Ovary (tissue), 9 donors: ENCODE results near the gene MYOM1. TPM values are rescaled to one million over a fixed set of nuclear protein-coding genes. Genes with fewer than 3 reads are reported as not detected.

ENCODE experiments used
- DNase-seq, 5 donors: peaks; one replicate each; pipeline ENCODE4 v3.0.0-alpha.2; 2019 to 2020
- H3K27ac ChIP-seq, 2 donors: fragments of 200-600 bp; one replicate each; pipeline versions ENCODE4 v1.5.1 to v1.8.0; 2019 to 2022
- H3K27me3 ChIP-seq: fragments of 200-600 bp; one replicate; pipeline ENCODE4 v1.8.0; 2022
- H3K36me3 ChIP-seq: fragments of 200-600 bp; sonication (generic); one replicate; pipeline ENCODE4 v1.5.1; 2019
- H3K4me1 ChIP-seq: one replicate; pipeline ENCODE4 v1.8.1; 2013; ENCODE audit warnings: mild to moderate bottlenecking, moderate library complexity; ENCODE audit not compliant: insufficient read depth
- H3K4me3 ChIP-seq: fragments of 200-600 bp; sonication (generic); one replicate; pipeline ENCODE4 v1.5.1; 2017
- H3K9me3 ChIP-seq, 2 donors: fragments of 200-600 bp in 1 of 2; sonication (generic) in 1 of 2; one replicate each; pipeline versions ENCODE4 v1.5.1 to v1.8.1; 2013 to 2019; ENCODE audit warnings: mild to moderate bottlenecking in 1 of 2, moderate library complexity in 1 of 2
- EP300 ChIP-seq: sonication (generic); formaldehyde crosslinking; IDR thresholded peaks from one replicate; pipeline ENCODE4 v1.6.1; 2017; ENCODE audit warnings: antibody characterized with exemption
- POLR2A ChIP-seq: fragments of 450-650 bp; IDR thresholded peaks from one replicate; pipeline ENCODE4 v1.6.1; 2017; ENCODE audit warnings: antibody characterized with exemption, mild to moderate bottlenecking, moderate library complexity
- WGBS, 3 donors: extraction: QIAGEN DNeasy Blood & Tissue Kit in 1 of 3; methylation state at CpG; one replicate each; pipeline versions ENCODE4 v1.1.5 to v1.1.7; 2013 to 2017; 5-methylcytosine and 5-hydroxymethylcytosine counted together
- intact Hi-C, 4 donors: fragments of 100-400 bp; cut with DNase I; formaldehyde crosslinking; loops; one replicate each; pipeline versions ENCODE4 v1.11.0 to v1.15.1; 2022 to 2023
- polyA plus RNA-seq, 2 donors: library from polyadenylated mRNA; stranded (reverse); fragments of 200-250 nt in 1 of 2; fragments of 350-450 nt in 1 of 2; fragmentation: Illumina TruSeq in 1 of 2; extraction: RNeasy Lipid Tissue Mini Kit (QIAGEN cat#74804) in 1 of 2; gene quantifications; one replicate each; pipeline ENCODE4 v1.2.3, GENCODE V29; 2013 to 2014
- total RNA-seq, 7 donors: library from RNA; depleted of rRNA in 2 of 7; stranded (reverse); fragments of >200 nt in 2 of 7; fragmentation: NEBNext Ultra II Directional in 3 of 7; extraction: Animal tissue kit (Norgen Biotek cat#: 25700) in 3 of 7; gene quantifications; one replicate each; pipeline versions ENCODE4 v1.1.0 to v1.2.4, GENCODE V29; 2016 to 2023
- TF ChIP-seq, protein P1 (sequence below), 3 donors: fragments of 450-650 bp in 2 of 3; fragments of 200-600 bp in 1 of 3; IDR thresholded peaks; one replicate each; pipeline versions ENCODE4 v1.5.1 to v1.8.0; 2016 to 2022; ENCODE audit warnings: antibody characterized with exemption in 3 of 3, mild to moderate bottlenecking in 1 of 3
- donor health status: DM: no; HTN: no; CAD: no; lungs with moderate emphysema.
- donor health status: DM: no; HTN: no; CAD: no.
- donor health status: Bipolar disorder and iron deficiency.
- donor health status: DM: yes; HTN: yes; CAD: no.
- donor health status: DM: no; HTN: no; CAD: no.
- donor health status: DM: yes; HTN: yes; CAD: no.

MYOM1 gene
- total and polyA plus RNA-seq, 9 donors = 0.69 to 21.0 (median 3.6) TPM

- Histone ChIP-seq H3K9me3 (no peaks in the 10 kb centered on the region), H3K4me1 (no peaks in the 10 kb centered on the region), H3K4me3 (no peak overlapping the region), H3K27ac (peak overlapping the region in 1 of 2 donors; percentile 6), H3K27me3 (no peaks in the 10 kb centered on the region), H3K36me3 (no peaks in the 10 kb centered on the region)
- TF ChIP-seq, protein P1, sequence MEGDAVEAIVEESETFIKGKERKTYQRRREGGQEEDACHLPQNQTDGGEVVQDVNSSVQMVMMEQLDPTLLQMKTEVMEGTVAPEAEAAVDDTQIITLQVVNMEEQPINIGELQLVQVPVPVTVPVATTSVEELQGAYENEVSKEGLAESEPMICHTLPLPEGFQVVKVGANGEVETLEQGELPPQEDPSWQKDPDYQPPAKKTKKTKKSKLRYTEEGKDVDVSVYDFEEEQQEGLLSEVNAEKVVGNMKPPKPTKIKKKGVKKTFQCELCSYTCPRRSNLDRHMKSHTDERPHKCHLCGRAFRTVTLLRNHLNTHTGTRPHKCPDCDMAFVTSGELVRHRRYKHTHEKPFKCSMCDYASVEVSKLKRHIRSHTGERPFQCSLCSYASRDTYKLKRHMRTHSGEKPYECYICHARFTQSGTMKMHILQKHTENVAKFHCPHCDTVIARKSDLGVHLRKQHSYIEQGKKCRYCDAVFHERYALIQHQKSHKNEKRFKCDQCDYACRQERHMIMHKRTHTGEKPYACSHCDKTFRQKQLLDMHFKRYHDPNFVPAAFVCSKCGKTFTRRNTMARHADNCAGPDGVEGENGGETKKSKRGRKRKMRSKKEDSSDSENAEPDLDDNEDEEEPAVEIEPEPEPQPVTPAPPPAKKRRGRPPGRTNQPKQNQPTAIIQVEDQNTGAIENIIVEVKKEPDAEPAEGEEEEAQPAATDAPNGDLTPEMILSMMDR (IDR thresholded peaks at IDR 0.05) = no peak
- TF ChIP-seq POLR2A (no peak), EP300 (no peak)
- no peak for DNase-seq
- 69 to 74% (median 69%) methylated on average over 15 of the region's 15 CpGs for WGBS, 3 donors
- intact Hi-C loops = loop anchor here in 3 of 4 donors (5.0 to 10.0 kb wide), 2 partner anchors 129 to 136 kb away; no protein-coding TSS in a partner anchor
Measured at GRCh38 chr18:3060667-3061580, 158.8 kb downstream of the MYOM1 start.

DNA sequence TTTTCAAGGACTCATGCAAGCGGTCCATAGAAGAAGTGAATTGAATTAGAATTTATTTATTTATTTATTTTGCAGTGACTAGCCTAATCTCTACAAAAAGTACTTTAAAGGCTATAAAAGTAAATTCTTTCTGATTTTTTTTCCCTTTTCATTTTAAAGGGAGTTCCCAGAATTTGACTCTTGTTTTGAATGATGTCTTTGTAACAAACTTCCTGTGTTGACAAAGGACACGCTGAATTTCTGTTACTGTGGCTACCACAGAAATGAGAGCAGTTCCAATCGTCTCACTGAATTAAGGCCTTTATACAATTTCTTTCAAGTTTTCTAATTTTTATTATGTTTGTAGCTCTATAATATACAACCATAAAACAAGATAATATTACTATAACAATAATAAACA lies 160.5 kb downstream of the MYOM1 start:
- no peaks in the 10 kb centered on the region for H3K9me3 ChIP-seq
- intact Hi-C loops = no loop called here
- no peak for DNase-seq
- H3K4me3 ChIP-seq = no peak overlapping the region
- H3K27me3 ChIP-seq = no peaks in the 10 kb centered on the region
- H3K4me1 ChIP-seq = no peaks in the 10 kb centered on the region
- 66 to 81% (median 75%) methylated on average over 3 of the region's 3 CpGs for WGBS, 3 donors
- no peak overlapping the region for H3K27ac ChIP-seq
- no peaks in the 10 kb centered on the region for H3K36me3 ChIP-seq
- TF ChIP-seq POLR2A = no peak
- TF ChIP-seq EP300 = no peak
- TF ChIP-seq, protein P1 (IDR thresholded peaks at IDR 0.05) = no peak

DNA sequence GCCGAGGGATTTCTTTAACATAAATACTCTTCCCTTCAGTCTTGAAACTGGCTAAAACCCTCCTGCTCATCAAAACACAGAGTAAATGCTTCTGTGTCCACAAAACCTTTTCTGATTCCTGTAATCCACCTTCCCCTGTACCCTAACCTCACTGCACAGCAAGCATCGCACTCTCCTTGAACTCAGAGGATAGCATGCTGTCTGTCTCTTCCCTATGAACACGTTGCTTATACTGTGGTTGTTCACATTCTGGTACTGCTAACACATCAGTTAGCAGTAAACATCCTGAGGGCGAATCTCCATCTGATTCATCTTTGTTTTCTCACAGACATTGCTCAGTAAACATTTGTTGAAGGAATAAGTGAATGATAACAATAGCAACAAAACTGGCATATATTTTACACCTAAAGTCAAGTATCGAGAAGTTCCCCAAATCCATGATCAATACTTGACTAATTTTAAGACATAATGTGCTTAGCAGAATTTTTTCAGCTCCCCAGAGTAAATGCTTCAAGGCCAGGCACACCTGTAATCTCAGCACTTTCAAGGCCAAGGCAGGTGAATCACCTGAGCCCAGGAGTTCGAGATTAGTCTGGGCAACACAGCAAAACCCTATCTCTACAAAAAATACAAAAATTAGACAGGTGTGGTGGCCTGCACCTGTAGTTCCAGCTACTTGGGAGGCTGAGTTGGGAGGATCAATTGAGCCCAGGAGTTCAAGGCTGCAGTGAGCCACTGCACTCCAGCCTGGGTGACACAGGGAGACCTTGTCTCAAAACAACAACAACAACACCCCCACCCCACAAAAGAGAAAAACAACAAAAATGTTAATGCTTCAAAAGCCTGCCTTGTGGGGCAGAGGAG lies 161.2 kb downstream of the MYOM1 start:
- Histone ChIP-seq H3K36me3 (no peaks in the 10 kb centered on the region), H3K4me3 (no peak overlapping the region), H3K27ac (no peak overlapping the region), H3K4me1 (no peaks in the 10 kb centered on the region), H3K27me3 (no peaks in the 10 kb centered on the region), H3K9me3 (no peaks in the 10 kb centered on the region)
- TF ChIP-seq POLR2A (no peak), EP300 (no peak)
- TF ChIP-seq, protein P1 (IDR thresholded peaks at IDR 0.05) = no peak
- no peak for DNase-seq
- intact Hi-C loops = no loop called here
- 79 to 82% (median 81%) methylated on average over 6 of the region's 6 CpGs for WGBS, 3 donors

DNA sequence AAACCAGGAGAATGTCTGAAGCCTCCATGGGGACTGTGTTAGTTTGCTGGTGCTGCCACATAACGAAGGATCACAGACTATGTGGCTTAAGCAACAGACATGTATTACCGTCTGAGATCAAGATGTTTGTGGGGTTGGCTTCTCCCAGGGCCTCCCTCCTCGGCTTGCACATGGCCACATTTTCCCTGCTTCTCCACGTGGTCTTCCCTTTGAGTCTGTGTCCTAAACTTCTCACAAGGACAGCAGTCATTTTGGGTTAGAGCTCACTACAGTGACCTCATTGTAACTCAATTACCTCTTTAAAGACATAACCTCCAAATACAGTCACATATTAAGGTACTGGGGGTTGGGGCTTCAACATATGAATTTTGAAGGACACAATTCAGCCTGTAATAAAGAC lies 162.2 kb downstream of the MYOM1 start:
- Histone ChIP-seq H3K27me3 (no peaks in the 10 kb centered on the region), H3K4me1 (no peaks in the 10 kb centered on the region), H3K9me3 (no peaks in the 10 kb centered on the region), H3K36me3 (no peaks in the 10 kb centered on the region), H3K4me3 (no peak overlapping the region), H3K27ac (no peak overlapping the region)
- intact Hi-C loops = no loop called here
- TF ChIP-seq POLR2A (no peak), EP300 (no peak)
- TF ChIP-seq, protein P1 (IDR thresholded peaks at IDR 0.05) = no peak
- DNase-seq = no peak
- WGBS, 3 donors = 91 to 93% (median 92%) methylated on average over 4 of the region's 4 CpGs
